GM19452 (cell line): ENCODE data around the gene MYOM1.

Experiments used
- ATAC-seq: cut with Tn5 transposase; IDR thresholded peaks from one replicate; pipeline ENCODE4 v1.9.1; 2021; ENCODE audit not compliant: unreplicated experiment

The MYOM1 gene

DNA sequence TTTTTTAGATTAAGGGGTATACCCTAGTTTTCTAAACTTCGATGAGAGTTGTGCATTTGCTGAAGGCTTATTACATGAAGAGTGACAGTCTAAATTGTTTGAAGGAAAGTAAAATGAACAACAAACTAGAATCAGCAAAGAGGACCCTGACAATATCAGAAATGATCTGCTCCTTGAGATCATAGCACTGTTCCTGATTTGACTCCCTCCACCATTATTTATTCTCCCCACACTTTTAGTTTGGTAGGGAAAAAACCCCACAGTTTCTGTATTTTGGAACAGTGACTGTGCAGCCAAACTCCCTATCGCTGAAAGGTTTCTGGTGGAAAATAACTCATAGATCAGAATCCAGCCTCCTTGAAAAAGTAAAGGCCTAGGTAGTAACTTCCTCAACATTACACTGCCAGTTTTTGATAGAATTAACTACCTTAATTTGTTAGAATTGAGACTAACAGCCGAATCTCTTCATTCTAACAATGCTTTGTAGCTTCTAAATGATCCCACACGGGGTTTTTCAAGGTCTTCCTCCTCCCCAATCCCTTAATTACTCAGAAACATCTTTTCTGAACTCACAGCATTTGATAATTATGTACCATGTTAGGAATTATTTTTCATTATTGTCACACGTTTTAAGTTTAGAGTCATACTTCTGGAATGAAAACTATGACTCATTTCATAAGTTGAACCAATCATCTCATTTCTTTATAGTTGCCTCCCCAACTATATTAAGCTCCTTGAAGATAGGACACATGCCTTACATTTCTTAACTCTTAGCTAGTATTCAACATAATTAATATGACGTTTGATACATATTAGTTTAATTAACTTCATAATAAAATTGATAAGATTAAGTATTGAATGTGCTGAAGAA lies 30.7 kb upstream of the MYOM1 start:
- ATAC-seq: no peak

DNA sequence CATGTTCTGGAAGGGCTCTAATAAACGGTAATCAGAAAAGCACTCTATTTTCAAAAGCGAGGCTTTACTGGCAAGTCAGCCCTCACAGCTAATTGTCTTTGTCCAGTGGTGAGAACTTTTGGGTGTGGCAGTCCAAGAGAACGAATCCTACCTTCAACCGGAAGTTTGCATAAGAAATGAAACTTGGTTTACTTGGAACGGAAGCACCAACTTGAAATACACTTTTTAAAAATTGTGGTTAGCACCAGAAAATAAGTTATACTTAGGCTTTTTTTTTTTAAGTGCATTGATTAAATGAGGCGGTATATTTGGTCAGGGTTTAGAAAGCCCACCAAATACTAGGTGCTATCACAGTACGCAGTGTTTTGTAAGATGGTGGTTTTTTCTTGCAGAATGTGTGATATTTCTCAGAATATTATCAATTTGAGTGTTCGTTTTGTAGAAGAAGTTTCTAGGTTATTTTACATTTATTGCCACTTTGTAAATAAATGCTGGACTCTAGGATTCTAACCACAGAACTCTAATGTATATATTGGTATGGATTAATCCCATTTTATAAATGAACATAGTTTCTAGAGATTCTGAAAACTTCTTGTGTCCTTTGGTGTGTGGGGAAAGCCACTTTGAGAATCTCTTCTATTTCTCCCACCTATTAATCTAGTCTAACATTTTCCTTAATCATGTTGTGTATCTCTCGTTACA lies 29.0 kb upstream of the MYOM1 start:
- no peak for ATAC-seq

DNA sequence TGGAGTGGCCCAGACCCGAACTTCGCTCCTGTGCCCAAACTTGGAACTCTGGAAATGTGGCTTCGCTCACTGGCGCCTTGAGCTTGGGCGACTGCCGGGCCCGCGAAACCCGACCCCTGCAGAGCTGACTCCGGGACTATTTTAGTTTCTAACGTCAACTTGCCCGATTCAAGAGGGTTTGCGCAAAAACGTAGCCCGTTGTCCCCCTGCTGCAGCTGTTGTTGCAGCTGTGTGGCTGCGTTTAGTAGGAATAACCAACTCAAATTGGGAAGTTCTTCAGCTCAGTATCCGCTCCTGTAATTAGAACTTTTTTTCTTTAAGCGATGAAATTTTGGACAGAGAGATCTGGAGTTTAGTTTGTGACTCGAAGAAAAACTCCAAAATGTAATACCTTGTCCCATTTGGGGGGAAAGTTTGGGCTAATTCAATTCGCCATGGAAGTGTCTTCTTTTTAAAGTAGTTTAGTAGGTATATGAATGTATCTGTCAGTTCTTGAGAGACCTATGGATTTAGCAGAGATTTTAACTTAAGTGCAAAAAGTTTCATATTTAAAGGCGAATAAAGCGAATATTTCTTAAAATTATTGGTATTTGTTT lies 28.4 kb upstream of the MYOM1 start:
- no peak for ATAC-seq

DNA sequence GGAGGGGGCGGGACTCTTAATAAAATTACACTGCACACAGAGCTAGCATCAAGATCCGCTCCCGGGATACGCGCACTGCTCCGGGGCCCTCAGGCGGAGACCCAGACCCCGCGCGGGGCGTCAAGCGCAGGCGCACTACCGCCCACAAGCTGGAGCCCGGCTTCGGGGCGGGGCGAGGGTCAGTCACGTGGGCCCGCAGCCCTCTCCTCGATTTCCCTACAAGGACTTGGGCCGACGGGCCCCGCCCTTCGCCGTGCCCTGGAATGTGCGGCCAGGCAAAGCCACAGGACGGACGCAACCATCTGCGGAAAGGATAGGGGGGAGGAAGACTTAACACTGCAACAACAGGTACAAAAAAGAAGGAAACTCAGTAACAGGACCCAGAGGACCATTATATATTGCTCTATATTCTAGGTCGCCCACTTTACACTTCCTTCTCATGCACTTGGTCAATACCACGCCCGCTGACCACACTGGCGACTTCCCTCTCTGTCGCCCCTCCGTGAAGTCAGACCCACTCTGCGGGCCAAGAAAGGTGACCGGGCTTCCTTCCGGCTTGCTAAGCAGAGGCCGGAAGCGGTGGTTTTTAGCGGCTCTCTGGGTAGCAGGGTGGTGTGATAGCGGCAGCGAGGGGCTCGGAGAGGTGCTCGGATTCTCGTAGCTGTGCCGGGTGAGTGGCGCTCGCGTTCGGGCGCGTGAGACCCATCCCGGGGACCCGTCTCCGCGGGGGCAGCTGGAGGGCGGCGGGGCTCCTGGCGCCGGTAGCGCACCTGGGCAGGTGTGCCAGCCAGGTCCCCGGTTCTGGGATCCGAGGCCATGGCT lies 27.7 kb upstream of the MYOM1 start, which contains the start of gene MYL12A:
Gene MYL12A, plus strand, starts transcription at position 562 of the 822 bp plus-strand sequence. CDS start 5,447 bp downstream, outside the sequence.
- peak; percentile 87 for ATAC-seq

DNA sequence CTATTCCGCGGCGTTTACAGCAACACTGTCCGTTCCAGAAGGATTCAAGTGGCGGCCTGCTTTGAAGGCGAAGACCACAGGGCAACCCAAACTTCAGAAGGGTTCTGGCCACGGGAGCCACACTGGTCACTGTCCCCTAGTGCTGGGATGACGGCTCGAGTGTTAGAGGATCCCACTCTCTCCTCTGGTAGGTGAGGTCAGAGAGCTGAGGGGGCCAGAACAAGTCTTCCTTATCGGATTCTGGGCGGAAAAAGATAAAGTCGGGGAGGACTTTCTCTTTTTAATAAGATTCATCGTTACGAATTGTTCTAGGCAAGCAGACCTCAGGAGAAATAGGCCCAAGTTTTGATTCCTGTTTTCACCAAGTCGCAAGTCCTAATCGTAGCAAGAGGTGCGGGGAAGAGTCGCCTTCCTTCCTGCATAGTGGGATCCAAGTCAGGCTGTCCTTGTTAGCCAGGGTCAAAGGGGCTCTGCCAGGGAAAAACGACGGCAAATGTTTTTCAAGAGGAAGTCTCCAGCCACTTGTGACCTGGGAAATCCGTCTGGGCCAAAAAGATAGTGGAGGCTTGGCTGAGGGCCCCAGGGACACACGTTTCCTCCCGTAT lies 27.0 kb upstream of the MYOM1 start:
- no peak for ATAC-seq

- ATAC-seq: peak; percentile 45
These were observed 26.3 kb upstream of the MYOM1 start for GRCh38 chr18:3245853-3246634.

- ATAC-seq: no peak
These were observed 25.4 kb upstream of the MYOM1 start for GRCh38 chr18:3245185-3245564.

- ATAC-seq: no peak
These were observed 19.0 kb upstream of the MYOM1 start for GRCh38 chr18:3238742-3239141.

GRCh38 chr18:3236470-3236869 lies 16.7 kb upstream of the MYOM1 start:
- ATAC-seq: no peak

GRCh38 chr18:3235846-3236245 lies 16.1 kb upstream of the MYOM1 start:
- ATAC-seq: no peak

DNA sequence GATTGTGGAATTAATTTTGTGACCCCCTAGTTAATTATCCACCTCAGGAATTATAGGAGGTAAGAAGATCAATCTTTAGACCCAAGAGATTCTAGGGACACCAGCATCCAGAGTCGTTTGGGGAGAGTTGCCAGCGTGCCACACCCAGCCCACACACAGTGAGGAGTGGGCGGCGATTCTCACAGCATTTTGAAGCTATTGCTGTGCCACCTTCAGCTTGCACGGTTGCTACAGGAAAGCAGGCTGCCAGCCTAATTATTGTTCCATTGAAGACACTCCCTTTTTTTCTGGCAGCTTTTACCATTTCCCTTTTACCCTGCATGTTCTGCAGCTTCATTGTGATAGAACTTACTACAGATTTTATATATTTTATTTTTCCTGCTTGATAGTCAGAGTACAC lies 14.7 kb upstream of the MYOM1 start:
- ATAC-seq: no peak

DNA sequence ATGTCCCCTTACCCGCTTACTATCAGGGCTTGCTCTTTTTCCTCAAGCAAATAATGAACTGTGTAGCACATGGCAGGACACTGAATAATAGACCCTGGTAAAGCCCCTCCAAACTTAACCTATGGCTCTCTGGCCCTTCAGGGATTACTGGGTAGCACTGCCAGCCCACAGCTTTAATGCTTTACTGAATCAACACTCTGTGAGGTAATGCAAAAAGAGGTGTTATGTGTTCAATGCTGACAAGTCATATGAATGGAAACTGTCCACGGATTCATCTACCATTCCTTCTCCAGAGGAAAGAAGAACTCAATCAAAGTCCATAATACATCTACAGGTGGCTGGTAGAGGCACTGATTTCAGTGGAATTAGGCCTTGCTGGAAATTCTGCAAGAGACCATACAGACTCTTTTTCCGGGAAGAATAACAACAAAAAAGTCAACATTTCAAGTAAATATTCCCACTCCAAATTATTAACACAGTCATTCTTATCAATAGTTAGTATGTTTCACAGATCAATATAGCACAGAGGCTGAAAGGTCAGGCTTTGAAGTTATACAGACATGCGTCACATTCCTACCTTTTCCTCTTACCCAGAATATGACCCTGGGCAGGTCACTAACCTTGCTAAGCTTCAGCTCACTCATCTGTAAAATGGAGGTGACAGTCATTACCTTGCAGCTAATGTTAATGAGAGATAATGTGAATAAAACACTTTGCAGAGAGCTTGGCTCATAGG lies 13.8 kb upstream of the MYOM1 start:
- ATAC-seq: no peak

DNA sequence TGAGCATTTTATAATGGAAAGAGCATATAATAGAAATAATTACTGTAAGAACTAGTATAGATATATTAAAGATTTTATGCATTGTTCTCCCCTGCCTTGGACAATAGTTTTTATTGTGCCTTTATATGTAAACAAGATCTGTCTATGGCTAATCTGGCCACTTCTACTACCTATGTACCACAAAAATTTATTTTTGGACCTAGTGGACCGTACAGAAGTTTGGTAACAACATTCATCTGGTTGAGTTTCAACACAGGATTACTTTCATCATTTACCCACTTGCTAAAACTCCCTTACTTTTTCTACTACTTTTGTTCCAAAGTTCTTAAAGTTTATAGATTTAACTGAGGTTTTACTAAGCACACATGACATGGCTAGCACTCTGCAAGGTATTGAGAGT lies 13.2 kb upstream of the MYOM1 start:
- ATAC-seq: no peak

GRCh38 chr18:3230401-3231334 lies 10.9 kb upstream of the MYOM1 start:
- ATAC-seq: no peak

GRCh38 chr18:3226048-3226447 lies 6.3 kb upstream of the MYOM1 start:
- no peak for ATAC-seq

DNA sequence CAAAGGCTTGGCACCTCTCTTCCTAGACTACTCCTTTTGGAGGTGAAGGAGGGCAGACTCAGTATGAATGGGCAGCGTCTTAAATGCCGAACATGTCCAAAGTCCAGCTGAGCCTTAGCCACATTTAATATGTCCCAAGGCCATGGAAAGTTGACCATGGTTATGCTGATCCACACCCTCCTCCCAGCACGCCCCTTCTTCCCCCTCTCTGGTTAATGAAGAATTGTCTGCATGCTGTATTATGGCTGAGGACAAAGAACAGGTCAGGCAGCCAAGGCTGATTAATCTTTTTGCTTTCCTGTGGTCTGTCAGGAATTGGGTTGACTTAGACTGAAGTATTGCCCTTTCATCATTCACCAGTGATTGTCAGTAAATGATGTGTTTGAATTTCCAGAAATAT lies 5.8 kb upstream of the MYOM1 start:
- no peak for ATAC-seq

DNA sequence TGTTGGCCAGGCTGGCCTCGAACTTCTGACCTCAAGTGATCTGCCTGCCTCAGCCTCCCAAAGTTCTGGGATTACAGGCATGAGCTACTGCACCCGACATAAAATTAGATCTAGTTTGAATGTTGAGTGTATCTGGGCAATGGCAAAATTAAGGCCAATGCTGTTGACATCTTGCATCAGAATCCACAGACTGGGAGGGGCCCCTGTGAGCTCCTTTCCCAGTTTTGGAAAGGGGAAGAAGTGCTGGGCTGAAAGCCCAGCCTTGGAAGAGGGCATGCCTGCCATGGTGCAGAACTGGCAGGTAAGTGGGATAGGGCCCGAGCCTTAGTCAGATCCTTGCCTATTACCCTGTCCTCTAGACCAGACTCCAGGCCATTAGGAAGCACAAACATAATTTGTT lies 4.5 kb upstream of the MYOM1 start:
- ATAC-seq: no peak

DNA sequence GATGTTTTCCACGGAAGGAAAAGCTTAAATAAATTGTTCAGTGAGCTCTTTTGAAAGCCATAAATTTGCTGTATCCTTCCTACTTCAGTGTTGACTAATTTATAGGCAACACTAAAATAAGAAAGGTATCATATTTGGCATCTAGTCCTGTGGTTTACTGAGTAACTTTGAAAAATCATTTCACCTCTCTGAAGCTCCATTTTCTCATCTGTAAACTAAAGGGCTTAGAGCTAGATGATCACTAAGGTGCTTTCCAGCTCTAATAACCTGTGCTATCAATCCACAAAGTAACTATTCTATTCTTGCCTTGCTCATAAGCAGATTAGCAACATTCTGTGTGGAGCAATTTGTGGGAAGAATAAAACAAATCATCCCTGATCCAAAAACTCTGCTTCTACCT lies 3.6 kb upstream of the MYOM1 start:
- ATAC-seq: no peak
